GM12878 (cell line): ENCODE measurements around the gene PPP1R13L. TPM values are rescaled to one million over a fixed set of nuclear protein-coding genes. Genes with fewer than 3 reads are reported as not detected.

Source experiments
- ATAC-seq: fragments of 200-7000 bp; cut with Tn5 transposase; 3 replicates; pipeline ENCODE4 v1.9.1; 2020; ENCODE audit warnings: mild to moderate bottlenecking, moderate library complexity
- BruUV-seq: library from RNA; stranded (reverse); fragments of 400-500 nt; replicated peaks from 2 replicates; lab custom pipeline; 2021; lab: Mats Ljungman, UMichigan
- CTCF ChIA-PET: fragments of 300-600 bp; sonication (Branson Sonifier 250); formaldehyde crosslinking; extraction: SDS; loops from one replicate; lab custom pipeline; 2021; ENCODE audit warnings: inconsistent platforms; lab: Yijun Ruan, JAX
- POLR2A ChIA-PET: fragments of 350-600 bp; formaldehyde crosslinking; extraction: SDS; loops from one replicate; lab custom pipeline; 2021; ENCODE audit warnings: inconsistent platforms; lab: Charles Lee
- RAD21 ChIA-PET: fragments of 300-600 bp; sonication (Branson Sonifier 250); formaldehyde crosslinking; loops from one replicate; lab custom pipeline; 2023; ENCODE audit warnings: antibody characterized with exemption; ENCODE audit not compliant: unreplicated experiment; lab: Charles Lee
- SMC1A ChIA-PET: fragments of 300-600 bp; sonication (Branson Sonifier 250); formaldehyde crosslinking; loops from one replicate; lab custom pipeline; 2023; ENCODE audit not compliant: unreplicated experiment, uncharacterized antibody; lab: Charles Lee
- DNase-seq: peaks from one replicate; pipeline ENCODE4 v3.0.0-alpha.2; 2011; ENCODE audit warnings: low read depth, low spot score
- FAIRE-seq: peaks from 3 replicates; lab custom pipeline; 2011; peaks lifted over from hg19 to GRCh38; lab: Jason Lieb, UNC
- H2AFZ ChIP-seq: 2 replicates; pipeline ENCODE4 v1.6.0; 2011; ENCODE audit warnings: low read depth, low read length, control low read depth; ENCODE audit not compliant: control insufficient read depth
- H3K27ac ChIP-seq: 2 replicates; pipeline ENCODE4 v1.5.1; 2011; ENCODE audit warnings: control low read depth; ENCODE audit not compliant: control insufficient read depth, insufficient read depth
- H3K27me3 ChIP-seq, 2 experiments: replicated peaks in 1 of 2; 2 replicates each; pipeline versions ENCODE4 v1.6.0 to v1.6.1; 2011; ENCODE audit warnings: low read length in 1 of 2; ENCODE audit not compliant: control insufficient read depth in 2 of 2, insufficient read depth in 2 of 2
- H3K36me3 ChIP-seq, 2 experiments: 2 replicates each; pipeline ENCODE4 v1.5.1; 2011; ENCODE audit warnings: low read length in 1 of 2; ENCODE audit not compliant: control insufficient read depth in 2 of 2, insufficient read depth in 2 of 2
- H3K4me1 ChIP-seq: 2 replicates; pipeline ENCODE4 v1.6.1; 2011; ENCODE audit warnings: mild to moderate bottlenecking, low read length, moderate library complexity, mixed read lengths; ENCODE audit not compliant: control insufficient read depth, insufficient read depth
- H3K4me2 ChIP-seq: 2 replicates; pipeline ENCODE4 v1.6.0; 2011; ENCODE audit warnings: control low read depth; ENCODE audit not compliant: control insufficient read depth, insufficient read depth
- H3K4me3 ChIP-seq: fragments of 200-600 bp; sonication (generic); 2 replicates; pipeline ENCODE4 v1.5.1; 2016
- H3K79me2 ChIP-seq: 2 replicates; pipeline ENCODE4 v1.6.0; 2011; ENCODE audit warnings: low read length; ENCODE audit not compliant: control insufficient read depth, insufficient read depth
- H3K9ac ChIP-seq: 2 replicates; pipeline ENCODE4 v1.8.0; 2011; ENCODE audit warnings: low read length, control low read depth, mixed read lengths; ENCODE audit not compliant: control insufficient read depth, insufficient read depth
- H3K9me3 ChIP-seq: replicated peaks from 3 replicates; pipeline ENCODE4 v1.5.1; 2011; ENCODE audit warnings: mild to moderate bottlenecking, low read length; ENCODE audit not compliant: control insufficient read depth, insufficient read depth
- H4K20me1 ChIP-seq: 2 replicates; pipeline ENCODE4 v1.6.0; 2011; ENCODE audit not compliant: control insufficient read depth, insufficient read depth
- BHLHE40 ChIP-seq, 2 experiments: fragments of 450-650 bp in 1 of 2; IDR thresholded peaks; 2 replicates each; pipeline ENCODE4 v1.6.1; 2011 to 2017; ENCODE audit warnings: low read depth in 2 of 2, borderline replicate concordance in 1 of 2, improper control_type of control experiment in 1 of 2, low read length in 1 of 2, mild to moderate bottlenecking in 1 of 2
- CREB1 ChIP-seq: IDR thresholded peaks from 2 replicates; pipeline ENCODE4 v1.6.1; 2012; ENCODE audit warnings: low read depth, mild to moderate bottlenecking, inconsistent platforms
- GABPA ChIP-seq: IDR thresholded peaks from 2 replicates; pipeline ENCODE4 v1.6.1; 2014; ENCODE audit warnings: antibody characterized with exemption, low read depth, mild to moderate bottlenecking, inconsistent platforms
- HDAC6 ChIP-seq: fragments of 200-600 bp; sonication (generic); IDR thresholded peaks from one replicate; pipeline ENCODE4 v1.8.0; 2017; ENCODE audit warnings: antibody characterized with exemption; ENCODE audit not compliant: unreplicated experiment
- IKZF1 ChIP-seq: fragments of 450-650 bp; conservative IDR thresholded peaks from 2 replicates; pipeline ENCODE4 v1.6.1; 2017; ENCODE audit warnings: antibody characterized with exemption, mild to moderate bottlenecking
- MTA3 ChIP-seq: IDR thresholded peaks from 2 replicates; pipeline ENCODE4 v1.6.1; 2012; ENCODE audit warnings: low read length, inconsistent platforms, borderline replicate concordance
- NFXL1 ChIP-seq: fragments of 450-650 bp; IDR thresholded peaks from 2 replicates; pipeline ENCODE4 v1.6.1; 2017; ENCODE audit warnings: antibody characterized with exemption, mild to moderate bottlenecking, borderline replicate concordance
- NR2F1 ChIP-seq: fragments of 450-650 bp; conservative IDR thresholded peaks from 2 replicates; pipeline ENCODE4 v1.6.1; 2017; ENCODE audit warnings: mild to moderate bottlenecking
- REST ChIP-seq: IDR thresholded peaks from 2 replicates; pipeline ENCODE4 v1.6.1; 2012; ENCODE audit warnings: mild to moderate bottlenecking, low read depth, low read length
- ZBTB40 ChIP-seq: fragments of 450-650 bp; IDR thresholded peaks from 2 replicates; pipeline ENCODE4 v1.6.1; 2016; ENCODE audit warnings: mild to moderate bottlenecking, moderate library complexity, borderline replicate concordance
- WGBS: methylation state at CpG from one replicate; pipeline ENCODE4 v1.1.6; 2016; ENCODE audit warnings: low lambda C conversion rate; ENCODE audit not compliant: insufficient replicate concordance, insufficient coverage; ENCODE audit errors: missing lambda C conversion rate; 5-methylcytosine and 5-hydroxymethylcytosine counted together
- in situ Hi-C: fragments of 300-500 bp; cut with MboI; formaldehyde crosslinking; loops from 9 replicates; pipeline ENCODE4 v1.14.3; 2018; ENCODE audit warnings: mixed read lengths
- intact Hi-C: fragments of 100-400 bp; cut with micrococcal nuclease; formaldehyde crosslinking; loops from one replicate; pipeline ENCODE4 v1.14.2; 2022; ENCODE audit not compliant: unreplicated experiment
- polyA plus RNA-seq, 11 experiments: library from polyadenylated mRNA; depleted of rRNA in 4 of 11; unstranded in 6 of 11; stranded (reverse) in 5 of 11; fragments of >200 nt; fragmentation: Nextera tagmentation in 4 of 11; fragmentation: Illumina TruSeq in 1 of 11; extraction: Ambion mirVana in 4 of 11; extraction: Trizol in 1 of 11; gene quantifications; 1 replicate in 1 of 11; 2 replicates in 10 of 11; pipeline versions ENCODE4 v1.2.1 to v1.2.3, GENCODE V29; 2011 to 2016; ENCODE audit warnings: inconsistent platforms in 2 of 11, missing spikeins in 2 of 11, low read depth in 1 of 11
- total RNA-seq, 4 experiments: library from RNA; depleted of rRNA in 3 of 4; stranded (reverse); fragments of >200 nt in 3 of 4; fragmentation: Illumina TruSeq in 1 of 4; extraction: Trizol in 1 of 4; gene quantifications; 2 replicates each; pipeline versions ENCODE4 v1.2.1 to v1.2.3, GENCODE V29; 2013 to 2021

Gene PPP1R13L
- total and polyA plus RNA-seq, 10 of the 15 experiments (the other 5 are each of a cell fraction or from before 2014, with no cell fraction given), result 0.40 to 10.0 (median 2.5) TPM

DNA sequence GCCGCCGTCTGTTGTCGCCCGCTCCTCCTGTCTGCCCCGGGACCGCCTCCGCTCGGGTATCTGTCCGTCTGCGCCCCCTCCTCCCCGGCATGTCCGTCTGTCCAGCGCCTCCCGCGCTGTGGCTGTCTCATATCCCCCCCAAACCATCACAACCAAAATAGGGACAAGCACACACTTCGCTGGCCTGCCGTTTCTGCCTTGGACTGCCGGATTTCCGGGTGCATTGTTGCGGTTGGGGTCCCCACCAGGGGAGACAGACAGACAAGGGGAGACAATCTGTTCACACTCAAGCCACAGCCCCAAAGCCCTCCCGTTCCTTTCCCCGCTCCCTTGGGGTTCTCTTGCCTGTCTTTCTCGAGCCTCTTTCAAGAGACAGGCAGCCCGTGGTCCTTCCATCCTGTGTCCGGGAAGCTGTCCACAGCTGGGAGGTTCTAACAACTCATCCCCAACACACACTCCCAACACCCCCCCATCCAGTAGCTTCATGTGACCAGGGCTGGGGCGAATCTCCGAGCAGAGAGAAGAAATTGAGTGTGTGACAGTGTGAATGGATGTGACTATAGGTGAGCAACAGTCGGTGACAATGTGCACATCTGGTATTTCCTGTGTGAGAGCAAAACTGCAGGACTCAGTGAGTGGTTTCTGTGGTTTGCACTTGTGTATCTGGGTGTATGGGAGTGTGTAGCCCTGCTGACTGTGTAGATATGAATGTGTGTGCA, 46.4 kb upstream of the PPP1R13L start (continued):
- 0 out of 2 replicates have a peak, but pooled peaks have one; percentile 20 for TF ChIP-seq CREB1
- TF ChIP-seq REST, result no peak
- TF ChIP-seq IKZF1, result peak; percentile 7; the same call in 1 of the 2 replicates

GRCh38 chr19:45450012-45450333, 45.1 kb upstream of the PPP1R13L start:
- ChIA-PET CTCF (interaction anchor here (1.1 to 6.4 kb wide), 6 partner anchors 11 to 36 kb away, joined by 3 to 176 read pairs (median 12); partner anchors contain the start of genes ERCC1 and FOSB), SMC1A (interaction anchor here (0.6 to 6.0 kb wide), 6 partner anchors 9 to 214 kb away, joined by 3 to 52 read pairs (median 3); partner anchors contain the start of gene FOSB), RAD21 (interaction anchor here (1.2 to 4.2 kb wide), 3 partner anchors 29 to 47 kb away, joined by 3 to 25 read pairs (median 5); no protein-coding TSS in a partner anchor), POLR2A (interaction anchor here (0.6 to 1.4 kb wide), 4 partner anchors 19 to 95 kb away, joined by 3 to 8 read pairs (median 6); no protein-coding TSS in a partner anchor)
- in situ Hi-C loops (loop anchor here (25.0 kb wide), 1 partner anchor 1688 kb away; the partner anchor contains the start of gene SMG9), intact Hi-C loops (loop anchor here (2.0 kb wide), 1 partner anchor 19 kb away; no protein-coding TSS in a partner anchor)
- peak overlapping the region; percentile 90 for H2AFZ ChIP-seq
- peak overlapping the region; percentile 69 for H3K9ac ChIP-seq
- DNase-seq, result no peak
- H3K27me3 ChIP-seq, result no peaks in the 10 kb centered on the region
- H3K4me1 ChIP-seq, result peaks cover 32% of the 10 kb centered on the region
- no peak for FAIRE-seq
- H3K4me2 ChIP-seq, result peak overlapping the region; percentile 100
- H3K27ac ChIP-seq, result peak overlapping the region; percentile 73
- H3K4me3 ChIP-seq, result peak overlapping the region; percentile 85
- BruUV-seq, result no TSS peak
- TF ChIP-seq BHLHE40 (IDR thresholded peaks at IDR 0.05; ENCODE audit: borderline replicate concordance in 1 of 2, low read depth in 2 of 2, low read length in 1 of 2), result 0 out of 4 replicates have a peak, but pooled peaks of 1 of the 2 experiments have one; percentile 18
- TF ChIP-seq GABPA, result 0 out of 2 replicates have a peak, but pooled peaks have one; percentile 53
- 0 out of 2 replicates have a peak, but pooled peaks have one; percentile 34 for TF ChIP-seq NR2F1
- TF ChIP-seq ZBTB40, result 0 out of 2 replicates have a peak, but pooled peaks have one; percentile 52
- no peak for TF ChIP-seq MTA3
- no peak for TF ChIP-seq NFXL1
- no peak for TF ChIP-seq HDAC6
- WGBS, result 2% methylated on average over 5 of the region's 5 CpGs
- no peaks in the 10 kb centered on the region for H3K9me3 ChIP-seq
- no peaks in the 10 kb centered on the region for H3K36me3 ChIP-seq
- no peaks in the 10 kb centered on the region for H4K20me1 ChIP-seq
- H3K79me2 ChIP-seq, result peaks cover 3% of the 10 kb centered on the region; the same call in 1 of the 2 replicates
- peak; percentile 51 for ATAC-seq
